Skeletal muscle cell (primary cell): ENCODE data around the gene IL17C.

Experiments
- DNase-seq: peaks from one replicate; pipeline ENCODE4 v3.0.0-alpha.2; 2010; ENCODE audit warnings: low read depth
- H3K4me3 ChIP-seq: 2 replicates; pipeline ENCODE4 v1.5.1; 2011; ENCODE audit warnings: low read depth, mild to moderate bottlenecking, control low read depth, low read length, moderate library complexity

Gene IL17C

GRCh38 chr16:88638323-88639230 lies at the start of gene IL17C:
Gene IL17C, plus strand, starts transcription at chr16:88638572. Its CDS starts 70 bp downstream, at chr16:88638642.
- no peak for DNase-seq

GRCh38 chr16:88588754-88589153 lies 49.6 kb upstream of the IL17C start:
- H3K4me3 ChIP-seq = no peak overlapping the region
- DNase-seq = no peak

More at GRCh38 chr16:88638323-88639230, at the start of gene IL17C:
- no peak within 1 kb of the TSS for H3K4me3 ChIP-seq

DNA sequence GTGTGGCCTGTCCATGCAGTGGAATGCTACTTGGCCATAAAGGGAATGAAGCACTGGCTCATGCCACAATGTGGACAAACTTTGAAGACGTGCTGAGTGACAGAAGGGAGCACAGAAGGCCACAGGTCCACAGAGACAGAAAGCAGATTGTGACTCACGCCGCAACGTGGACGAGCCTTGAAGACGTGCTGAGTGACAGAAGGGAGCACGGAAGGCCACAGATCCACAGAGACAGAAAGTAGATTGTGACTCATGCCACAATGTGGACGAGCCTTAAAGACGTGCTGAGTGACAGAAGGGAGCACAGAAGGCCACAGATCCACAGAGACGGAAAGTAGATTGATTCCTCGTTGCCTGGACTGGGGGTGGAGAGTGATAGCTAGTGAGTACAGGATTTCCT lies 48.9 kb upstream of the IL17C start:
- no peak overlapping the region for H3K4me3 ChIP-seq
- no peak for DNase-seq

DNA sequence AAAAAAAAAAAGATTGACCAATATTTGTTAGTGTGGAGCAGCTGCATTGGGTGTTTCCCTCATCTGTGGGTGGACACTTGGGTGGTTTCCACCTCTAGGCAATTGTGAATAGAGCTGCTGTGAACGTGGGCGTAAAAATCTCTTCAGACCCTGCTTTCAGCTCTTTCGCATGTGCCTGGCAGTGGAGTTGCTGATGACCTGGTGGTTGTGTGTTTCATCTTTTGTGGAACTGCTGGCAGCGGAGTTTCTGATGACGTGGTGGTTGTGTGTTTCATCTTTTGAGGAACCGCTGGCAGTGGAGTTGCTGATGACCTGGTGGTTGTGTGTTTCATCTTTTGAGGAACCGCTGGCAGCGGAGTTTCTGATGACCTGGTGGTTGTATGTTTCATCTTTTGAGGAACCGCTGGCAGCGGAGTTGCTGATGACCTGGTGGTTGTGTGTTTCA lies 46.8 kb upstream of the IL17C start:
- no peak overlapping the region for H3K4me3 ChIP-seq
- DNase-seq = no peak

- no peak for DNase-seq
- no peak overlapping the region for H3K4me3 ChIP-seq
These were observed 45.3 kb upstream of the IL17C start for GRCh38 chr16:88593061-88593460.

- no peak overlapping the region for H3K4me3 ChIP-seq
- no peak for DNase-seq
These were observed 44.9 kb upstream of the IL17C start for GRCh38 chr16:88593489-88593888.

- no peak for DNase-seq
- H3K4me3 ChIP-seq = no peak overlapping the region
These were observed 44.5 kb upstream of the IL17C start for GRCh38 chr16:88593910-88594309.

GRCh38 chr16:88595101-88595500 lies 43.3 kb upstream of the IL17C start:
- no peak for DNase-seq
- H3K4me3 ChIP-seq = no peak overlapping the region

- no peak overlapping the region for H3K4me3 ChIP-seq
- no peak for DNase-seq
These were observed 42.5 kb upstream of the IL17C start for GRCh38 chr16:88595921-88596320.

- H3K4me3 ChIP-seq = no peak overlapping the region
- DNase-seq = no peak
These were observed 41.9 kb upstream of the IL17C start for GRCh38 chr16:88596483-88596882.

DNA sequence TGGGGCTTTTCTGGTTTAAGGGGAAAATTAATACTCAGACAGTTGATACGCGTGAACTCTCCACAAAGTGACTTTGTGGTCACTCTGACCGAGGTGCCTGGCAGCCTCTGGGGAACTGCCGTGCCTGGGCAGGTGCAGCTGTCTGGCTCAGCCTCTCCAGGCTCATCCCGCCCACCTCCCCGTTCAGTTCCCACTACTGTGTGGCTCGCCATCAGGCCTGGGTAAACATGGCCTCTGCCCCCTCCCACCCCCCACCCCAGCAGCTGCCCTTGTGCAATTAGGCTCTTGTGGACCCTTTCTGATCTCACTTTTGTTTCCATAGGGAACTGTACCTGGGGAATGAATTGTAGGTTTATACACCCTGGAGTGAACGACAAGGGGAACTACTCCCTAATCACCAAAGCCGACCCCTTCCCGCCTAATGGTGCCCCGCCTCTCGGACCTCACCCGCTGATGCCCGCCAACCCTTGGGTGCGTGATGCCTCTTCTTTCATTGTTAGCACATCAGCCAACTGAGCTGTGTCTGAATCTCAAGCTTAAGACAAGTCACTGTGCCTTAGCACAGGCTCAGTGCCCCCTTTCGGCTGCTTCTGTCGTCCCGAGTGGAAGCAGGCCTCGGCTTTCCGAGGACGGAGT lies 40.4 kb upstream of the IL17C start:
- peak; percentile 17 for DNase-seq
- no peak overlapping the region for H3K4me3 ChIP-seq

DNA sequence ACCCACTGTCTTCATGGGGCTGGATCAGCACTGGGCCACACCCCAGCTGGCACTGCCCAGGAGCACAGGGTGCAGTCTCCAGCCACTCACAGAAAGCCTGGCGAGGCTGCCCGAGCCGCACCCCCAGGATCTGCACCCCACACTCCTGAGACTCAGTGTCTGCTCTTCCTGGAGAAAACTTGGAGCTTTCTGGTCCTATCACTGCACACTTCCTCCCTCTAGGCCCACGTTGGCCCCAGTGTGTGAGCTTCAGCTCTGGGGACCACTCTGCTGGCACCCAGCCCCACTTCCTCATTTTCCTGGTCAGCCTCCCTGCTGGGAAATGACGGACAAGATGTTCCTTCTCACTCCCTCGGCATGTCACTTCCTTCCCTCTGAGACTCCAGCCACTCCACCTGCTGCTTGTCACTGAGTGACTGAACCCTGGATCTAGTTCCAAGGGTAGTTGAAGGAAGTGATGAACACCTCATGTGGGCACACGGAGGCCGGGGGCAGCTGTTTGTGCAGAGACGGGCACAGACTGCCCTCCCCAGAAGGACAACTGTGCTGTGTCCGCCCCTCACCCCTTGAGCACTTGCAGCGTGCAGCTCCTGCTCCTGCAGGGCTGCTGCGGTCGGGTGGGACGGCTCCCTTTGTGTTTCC lies 39.2 kb upstream of the IL17C start:
- no peak overlapping the region for H3K4me3 ChIP-seq
- no peak for DNase-seq

GRCh38 chr16:88599825-88600538 lies 38.4 kb upstream of the IL17C start:
- no peak overlapping the region for H3K4me3 ChIP-seq
- no peak for DNase-seq

GRCh38 chr16:88600539-88600896 lies 37.9 kb upstream of the IL17C start:
- DNase-seq = no peak
- no peak overlapping the region for H3K4me3 ChIP-seq

GRCh38 chr16:88601313-88602036 lies 36.9 kb upstream of the IL17C start:
- H3K4me3 ChIP-seq = no peak overlapping the region
- DNase-seq = no peak

DNA sequence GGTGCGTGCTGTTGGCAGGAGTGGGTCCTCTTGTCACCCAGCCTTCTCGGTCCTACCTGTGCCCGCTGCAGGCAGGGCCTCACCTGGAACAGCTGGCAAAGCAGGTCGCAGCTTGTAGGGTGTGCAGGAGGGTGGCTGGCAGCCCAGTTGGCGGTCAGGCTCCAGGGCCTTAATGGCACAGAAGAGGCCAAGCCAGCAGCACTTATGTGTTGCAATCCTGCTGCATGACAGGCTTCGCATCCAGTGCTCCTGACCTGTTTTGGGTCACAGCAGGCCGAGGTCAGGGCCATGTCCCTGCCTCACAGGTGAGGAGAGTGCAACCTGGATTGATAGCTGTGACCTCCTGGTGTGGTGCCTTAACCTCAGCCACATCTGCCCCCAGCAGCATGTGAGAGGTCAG lies 36.3 kb upstream of the IL17C start:
- no peak for DNase-seq

DNA sequence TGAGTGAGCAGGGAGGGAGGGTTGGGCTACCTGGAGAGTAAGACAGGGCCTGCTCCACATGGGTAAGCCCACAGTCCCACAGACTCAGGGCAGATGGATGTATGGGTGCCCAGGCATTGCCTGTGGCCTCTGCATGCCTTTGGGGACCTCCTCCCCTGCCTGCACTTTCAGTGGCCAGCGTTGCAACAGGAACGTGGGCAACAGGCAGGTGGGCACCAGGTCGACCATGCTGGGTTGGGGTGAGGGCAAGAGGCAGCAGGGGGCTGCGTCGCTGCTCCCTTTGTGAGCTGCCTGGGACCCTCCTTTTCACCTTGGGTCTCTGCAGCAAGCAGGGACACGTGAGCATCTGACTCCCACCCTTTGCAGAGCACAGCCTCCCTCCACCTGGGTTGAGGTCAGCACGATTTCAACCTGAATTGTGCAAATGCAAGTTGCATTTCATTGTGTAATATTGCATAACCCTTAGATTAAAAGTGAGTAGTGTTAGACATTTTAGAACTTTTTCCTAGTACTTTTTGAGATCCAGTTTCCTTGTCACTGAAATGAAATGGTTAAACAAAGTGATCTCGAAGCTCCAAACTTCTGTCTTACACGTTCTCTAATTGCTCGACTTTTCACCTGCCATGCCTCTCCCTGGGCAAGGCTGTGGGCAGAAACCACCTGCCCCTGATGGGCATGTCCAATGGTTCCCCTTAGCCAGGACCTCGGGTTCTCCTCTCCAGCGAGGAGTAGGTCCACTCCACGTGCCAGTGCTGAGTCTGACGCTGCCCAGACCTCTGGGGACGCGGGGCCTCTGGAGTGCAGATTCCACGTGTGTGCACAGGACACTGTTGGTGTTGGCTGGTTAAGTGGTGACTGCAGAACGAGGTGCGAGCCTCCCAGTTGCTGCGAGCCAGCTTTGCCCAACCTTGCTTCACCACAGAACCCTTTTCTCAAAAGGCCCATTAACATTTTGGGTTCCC lies 32.9 kb upstream of the IL17C start:
- no peak overlapping the region for H3K4me3 ChIP-seq
- no peak for DNase-seq

More for the DNA sequence above, 36.3 kb upstream of the IL17C start:
- H3K4me3 ChIP-seq = no peak overlapping the region

GRCh38 chr16:88606148-88606757 lies 32.1 kb upstream of the IL17C start:
- H3K4me3 ChIP-seq = no peak overlapping the region
- DNase-seq = no peak
